Measurements from ENCODE around the gene CCNG2. TPM values are rescaled to one million over a fixed set of nuclear protein-coding genes. Genes with fewer than 3 reads are reported as not detected.

CCNG2 gene
- total RNA-seq, 1 experiment from 2014 or later = 25.6 TPM

GRCh38 chr4:77157859-77158486 lies 966 bp downstream of the CCNG2 start:
- H3K27me3 ChIP-seq (replicated peaks; ENCODE audit: control insufficient read depth, insufficient read depth, low read length) = no peaks in the 10 kb centered on the region

GRCh38 chr4:77158487-77158861 lies 1.5 kb downstream of the CCNG2 start:
- Mint-ChIP-seq H3K27me3 (ENCODE audit: insufficient read depth, unreplicated experiment) (no peaks in the 10 kb centered on the region), H3K36me3 (ENCODE audit: insufficient read depth, unreplicated experiment) (peaks cover 50% of the 10 kb centered on the region), H3K4me3 (ENCODE audit: unreplicated experiment) (peak overlapping the region; percentile 98), H3K27ac (ENCODE audit: unreplicated experiment) (peak overlapping the region; percentile 99), H3K9me3 (ENCODE audit: unreplicated experiment) (no peaks in the 10 kb centered on the region), H3K4me1 (ENCODE audit: low read depth, unreplicated experiment) (peaks cover 10% of the 10 kb centered on the region)
- DNase-seq = no peak
- intact Hi-C loops (cut with micrococcal nuclease; ENCODE audit: unreplicated experiment) = loop anchor here (5.0 kb wide), 1 partner anchor 106 kb away; no protein-coding TSS in a partner anchor
- ChIA-PET CTCF (interaction anchor here (1.0 kb wide), 1 partner anchor 12 kb away, joined by 3 read pairs; no protein-coding TSS in a partner anchor), POLR2A (interaction anchor here (0.9 kb wide), 1 partner anchor 32 kb away, joined by 3 read pairs; no protein-coding TSS in a partner anchor)
- H3K9me3 ChIP-seq = no peaks in the 10 kb centered on the region
- no peaks in the 10 kb centered on the region for H3K4me1 ChIP-seq
- no peaks in the 10 kb centered on the region; the same call in 1 of the 2 replicates for H3K36me3 ChIP-seq (ENCODE audit: control insufficient read depth, insufficient read depth, low read length)
- BruUV-seq (replicated peaks) = no TSS peak
- TF ChIP-seq CTCF (IDR thresholded peaks at IDR 0.05; ENCODE audit: insufficient read depth in 1 of 2, low read depth in 1 of 2, low read length in 1 of 2, severe bottlenecking in 1 of 2, unreplicated experiment in 1 of 2) = no peak
- peak overlapping the region; percentile 63 for H3K4me3 ChIP-seq (ENCODE audit: low read depth, low read length)
- no peaks in the 10 kb centered on the region for H3K27me3 ChIP-seq (replicated peaks; ENCODE audit: control insufficient read depth, insufficient read depth, low read length)

More at GRCh38 chr4:77157859-77158486, 966 bp downstream of the CCNG2 start:
- peak overlapping the region; percentile 98 for H3K4me3 Mint-ChIP-seq (ENCODE audit: unreplicated experiment)
- H3K27ac Mint-ChIP-seq (ENCODE audit: unreplicated experiment) = peak overlapping the region; percentile 99
- ChIA-PET CTCF (interaction anchor here (1.0 kb wide), 1 partner anchor 12 kb away, joined by 3 read pairs; no protein-coding TSS in a partner anchor), POLR2A (interaction anchor here (0.9 kb wide), 1 partner anchor 32 kb away, joined by 3 read pairs; no protein-coding TSS in a partner anchor)
- peaks cover 10% of the 10 kb centered on the region for H3K4me1 Mint-ChIP-seq (ENCODE audit: low read depth, unreplicated experiment)
- no TSS peak for BruUV-seq (replicated peaks)
- peaks cover 45% of the 10 kb centered on the region for H3K36me3 Mint-ChIP-seq (ENCODE audit: insufficient read depth, unreplicated experiment)
- DNase-seq = peak; percentile 87 to 89
- Histone ChIP-seq H3K4me3 (ENCODE audit: low read depth, low read length) (peak overlapping the region; percentile 63), H3K4me1 (no peaks in the 10 kb centered on the region), H3K9me3 (no peaks in the 10 kb centered on the region), H3K36me3 (ENCODE audit: control insufficient read depth, insufficient read depth, low read length) (no peaks in the 10 kb centered on the region; the same call in 1 of the 2 replicates)
- no peak for TF ChIP-seq CTCF (IDR thresholded peaks at IDR 0.05; ENCODE audit: insufficient read depth in 1 of 2, low read depth in 1 of 2, low read length in 1 of 2, severe bottlenecking in 1 of 2, unreplicated experiment in 1 of 2)
- intact Hi-C loops (cut with micrococcal nuclease; ENCODE audit: unreplicated experiment) = loop anchor here (5.0 kb wide), 1 partner anchor 106 kb away; no protein-coding TSS in a partner anchor
- H3K9me3 Mint-ChIP-seq (ENCODE audit: unreplicated experiment) = no peaks in the 10 kb centered on the region
- H3K27me3 Mint-ChIP-seq (ENCODE audit: insufficient read depth, unreplicated experiment) = no peaks in the 10 kb centered on the region

- H3K36me3 Mint-ChIP-seq (ENCODE audit: insufficient read depth, unreplicated experiment) = peaks cover 50% of the 10 kb centered on the region
- no peak for TF ChIP-seq CTCF (IDR thresholded peaks at IDR 0.05; ENCODE audit: insufficient read depth in 1 of 2, low read depth in 1 of 2, low read length in 1 of 2, severe bottlenecking in 1 of 2, unreplicated experiment in 1 of 2)
- Histone ChIP-seq H3K4me3 (ENCODE audit: low read depth, low read length) (no peak overlapping the region), H3K4me1 (no peaks in the 10 kb centered on the region), H3K9me3 (no peaks in the 10 kb centered on the region), H3K27me3 (replicated peaks; ENCODE audit: control insufficient read depth, insufficient read depth, low read length) (no peaks in the 10 kb centered on the region), H3K36me3 (ENCODE audit: control insufficient read depth, insufficient read depth, low read length) (no peaks in the 10 kb centered on the region; the same call in 1 of the 2 replicates)
- no peaks in the 10 kb centered on the region for H3K9me3 Mint-ChIP-seq (ENCODE audit: unreplicated experiment)
- H3K27me3 Mint-ChIP-seq (ENCODE audit: insufficient read depth, unreplicated experiment) = no peaks in the 10 kb centered on the region
- H3K4me1 Mint-ChIP-seq (ENCODE audit: low read depth, unreplicated experiment) = peaks cover 10% of the 10 kb centered on the region
- DNase-seq = no peak
- CTCF ChIA-PET = no interaction called here
- intact Hi-C loops (cut with micrococcal nuclease; ENCODE audit: unreplicated experiment) = loop anchor here (5.0 kb wide), 1 partner anchor 108 kb away; no protein-coding TSS in a partner anchor
- POLR2A ChIA-PET = no interaction called here
- no peak overlapping the region for H3K27ac Mint-ChIP-seq (ENCODE audit: unreplicated experiment)
- BruUV-seq (replicated peaks) = no TSS peak
- no peak overlapping the region for H3K4me3 Mint-ChIP-seq (ENCODE audit: unreplicated experiment)
These were observed 2.8 kb downstream of the CCNG2 start for GRCh38 chr4:77159806-77160205.
